Fibroblast of lung (primary cell): ENCODE measurements around the gene KIF5A. TPM values are rescaled to one million over a fixed set of nuclear protein-coding genes. Genes with fewer than 3 reads are reported as not detected.

Experiments
- DNase-seq, 2 donors: peaks; one replicate each; pipeline versions ENCODE4 v3.0.0 to v3.0.0-alpha.2; 2010; ENCODE audit warnings: low read depth in 2 of 2
- H2AFZ ChIP-seq: 2 replicates; pipeline ENCODE4 v1.5.1; 2012; ENCODE audit warnings: low read length, control low read depth, inconsistent platforms
- H3K27ac ChIP-seq: 2 replicates; pipeline ENCODE4 v1.5.1; 2011; ENCODE audit warnings: low read length, control low read depth; ENCODE audit not compliant: insufficient read depth
- H3K27me3 ChIP-seq: 2 replicates; pipeline ENCODE4 v1.5.1; 2011; ENCODE audit warnings: mild to moderate bottlenecking, low read length; ENCODE audit not compliant: control insufficient read depth, insufficient read depth
- H3K36me3 ChIP-seq: 2 replicates; pipeline ENCODE4 v1.5.1; 2011; ENCODE audit warnings: low read length; ENCODE audit not compliant: control insufficient read depth, insufficient read depth
- H3K4me1 ChIP-seq: 2 replicates; pipeline ENCODE4 v1.5.1; 2011; ENCODE audit warnings: low read length; ENCODE audit not compliant: control insufficient read depth, insufficient read depth; ENCODE audit errors: extremely low read depth
- H3K4me2 ChIP-seq: 2 replicates; pipeline ENCODE4 v1.5.1; 2011; ENCODE audit warnings: low read length, control low read depth; ENCODE audit not compliant: insufficient read depth; ENCODE audit errors: extremely low read depth
- H3K4me3 ChIP-seq, 4 experiments: fragments of 200-600 bp in 1 of 4; sonication (generic) in 1 of 4; replicated peaks in 1 of 4; 2 replicates each; pipeline ENCODE4 v1.5.1; 2011 to 2016; ENCODE audit warnings: low read length in 4 of 4, low read depth in 3 of 4, mild to moderate bottlenecking in 3 of 4, control low read depth in 2 of 4, inconsistent platforms in 1 of 4, mixed read lengths in 1 of 4; ENCODE audit not compliant: insufficient read depth in 1 of 4; ENCODE audit errors: control extremely low read depth in 1 of 4
- H3K79me2 ChIP-seq: 2 replicates; pipeline ENCODE4 v1.5.1; 2012; ENCODE audit warnings: mild to moderate bottlenecking, low read length, inconsistent platforms; ENCODE audit not compliant: control insufficient read depth, insufficient read depth
- H3K9ac ChIP-seq: 2 replicates; pipeline ENCODE4 v1.5.1; 2011; ENCODE audit warnings: mild to moderate bottlenecking, low read length, control low read depth; ENCODE audit not compliant: insufficient read depth
- H3K9me3 ChIP-seq: 2 replicates; pipeline ENCODE4 v1.5.1; 2012; ENCODE audit warnings: low read depth, low read length; ENCODE audit not compliant: control insufficient read depth, insufficient read depth
- H4K20me1 ChIP-seq: 2 replicates; pipeline ENCODE4 v1.5.1; 2011; ENCODE audit warnings: low read length; ENCODE audit not compliant: control insufficient read depth, insufficient read depth; ENCODE audit errors: extremely low read depth
- EZH2 ChIP-seq: IDR thresholded peaks from 2 replicates; pipeline ENCODE4 v1.5.1; 2012; ENCODE audit warnings: low read length, control low read depth, mild to moderate bottlenecking; ENCODE audit errors: missing control alignments
- polyA plus RNA-seq, 2 donors: library from polyadenylated mRNA; depleted of rRNA in 1 of 2; stranded (reverse) in 1 of 2; unstranded in 1 of 2; fragments of >200 nt; gene quantifications; 2 replicates each; pipeline ENCODE4 v1.2.1, GENCODE V29; 2011 to 2012; ENCODE audit warnings: missing spikeins in 1 of 2
- total RNA-seq: library from RNA; depleted of rRNA; stranded (reverse); fragments of >200 nt; gene quantifications from 2 replicates; pipeline ENCODE4 v1.2.1, GENCODE V29; 2014
- TF ChIP-seq, protein P1 (sequence below), 2 donors: IDR thresholded peaks in 1 of 2; conservative IDR thresholded peaks in 1 of 2; 1 replicate in 1 of 2; 2 replicates in 1 of 2; pipeline ENCODE4 v1.5.1; 2011 to 2012; ENCODE audit warnings: low read length in 2 of 2, control low read depth in 1 of 2, inconsistent platforms in 1 of 2, low read depth in 1 of 2, mild to moderate bottlenecking in 1 of 2

The KIF5A gene
- total and polyA plus RNA-seq, 2 donors (not counting 1 experiment from before 2014, with no cell fraction given), result 0.53 to 1.3 TPM

DNA sequence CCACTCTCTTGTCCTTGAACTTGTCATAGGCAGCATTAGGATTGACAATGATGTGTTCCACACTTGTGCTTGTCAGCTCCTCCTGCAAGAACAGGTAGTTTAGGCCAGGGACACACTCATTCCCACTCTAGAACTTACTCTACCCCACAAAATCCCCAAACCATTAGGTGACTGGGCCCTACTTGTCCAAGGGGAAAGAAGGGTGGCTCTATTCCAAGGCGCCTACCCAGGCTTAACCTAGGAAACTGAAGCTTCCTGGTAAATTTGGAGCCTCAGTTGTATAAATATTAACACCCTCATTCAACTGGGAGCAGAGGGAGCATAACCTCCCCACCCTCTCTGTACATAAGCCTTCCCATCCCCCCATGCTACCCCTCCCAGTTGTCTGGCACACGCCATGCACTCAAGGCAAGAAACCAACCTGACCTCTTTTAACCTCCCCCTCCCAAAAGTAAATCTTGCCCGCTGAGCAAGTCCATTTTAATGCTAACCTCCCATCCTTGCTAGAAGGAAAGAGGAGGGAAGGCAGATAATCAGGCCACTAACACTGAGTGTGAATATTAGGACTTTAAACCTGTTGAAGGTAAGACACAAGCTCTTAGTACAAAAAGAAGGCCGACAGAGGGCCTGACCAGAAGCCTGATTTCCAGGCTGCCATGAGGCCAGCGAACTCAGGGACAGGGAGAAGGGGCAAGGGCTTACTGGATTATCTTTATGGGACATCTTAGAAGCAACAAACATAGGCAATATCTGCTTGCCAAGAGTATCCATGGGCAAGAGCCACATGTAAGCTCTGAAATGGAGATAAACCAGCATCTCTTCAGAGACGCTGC, 13.9 kb upstream of the KIF5A start:
- no peak for DNase-seq
- no peak overlapping the region for H3K9ac ChIP-seq
- no peak overlapping the region for H2AFZ ChIP-seq
- H3K79me2 ChIP-seq, result peaks cover 2% of the 10 kb centered on the region
- no peaks in the 10 kb centered on the region for H3K27me3 ChIP-seq
- H3K4me1 ChIP-seq, result no peaks in the 10 kb centered on the region
- no peaks in the 10 kb centered on the region for H3K9me3 ChIP-seq
- no peaks in the 10 kb centered on the region for H4K20me1 ChIP-seq
- H3K4me2 ChIP-seq, result no peak overlapping the region
- H3K36me3 ChIP-seq, result peaks cover 20% of the 10 kb centered on the region
- H3K4me3 ChIP-seq, result no peak overlapping the region
- TF ChIP-seq, protein P1, sequence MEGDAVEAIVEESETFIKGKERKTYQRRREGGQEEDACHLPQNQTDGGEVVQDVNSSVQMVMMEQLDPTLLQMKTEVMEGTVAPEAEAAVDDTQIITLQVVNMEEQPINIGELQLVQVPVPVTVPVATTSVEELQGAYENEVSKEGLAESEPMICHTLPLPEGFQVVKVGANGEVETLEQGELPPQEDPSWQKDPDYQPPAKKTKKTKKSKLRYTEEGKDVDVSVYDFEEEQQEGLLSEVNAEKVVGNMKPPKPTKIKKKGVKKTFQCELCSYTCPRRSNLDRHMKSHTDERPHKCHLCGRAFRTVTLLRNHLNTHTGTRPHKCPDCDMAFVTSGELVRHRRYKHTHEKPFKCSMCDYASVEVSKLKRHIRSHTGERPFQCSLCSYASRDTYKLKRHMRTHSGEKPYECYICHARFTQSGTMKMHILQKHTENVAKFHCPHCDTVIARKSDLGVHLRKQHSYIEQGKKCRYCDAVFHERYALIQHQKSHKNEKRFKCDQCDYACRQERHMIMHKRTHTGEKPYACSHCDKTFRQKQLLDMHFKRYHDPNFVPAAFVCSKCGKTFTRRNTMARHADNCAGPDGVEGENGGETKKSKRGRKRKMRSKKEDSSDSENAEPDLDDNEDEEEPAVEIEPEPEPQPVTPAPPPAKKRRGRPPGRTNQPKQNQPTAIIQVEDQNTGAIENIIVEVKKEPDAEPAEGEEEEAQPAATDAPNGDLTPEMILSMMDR (conservative IDR thresholded peaks at IDR 0.05 in 1 of 2, IDR thresholded peaks at IDR 0.05 in 1 of 2; ENCODE audit: low read depth in 1 of 2, low read length in 2 of 2), result no peak
- TF ChIP-seq EZH2, result no peak
- H3K27ac ChIP-seq, result no peak overlapping the region

DNA sequence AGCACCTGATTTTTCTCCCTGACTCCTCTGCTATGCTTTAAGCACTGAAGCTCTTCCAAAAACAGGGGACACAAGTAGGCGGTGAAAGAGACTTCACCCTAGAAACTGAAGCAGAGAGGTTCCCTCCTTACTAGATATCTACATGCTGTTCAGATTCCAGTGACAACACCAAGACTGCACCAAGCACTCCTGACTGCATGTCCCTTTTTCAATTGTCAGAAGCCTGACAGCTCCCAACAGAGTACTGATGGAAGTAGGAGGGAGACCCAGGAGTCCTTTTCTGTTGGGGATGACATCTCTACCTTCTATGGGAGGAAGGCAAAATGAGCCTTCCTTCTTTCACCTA, 13.3 kb upstream of the KIF5A start:
- Histone ChIP-seq H4K20me1 (no peaks in the 10 kb centered on the region), H3K36me3 (peaks cover 18% of the 10 kb centered on the region), H3K4me1 (no peaks in the 10 kb centered on the region), H3K27ac (no peak overlapping the region), H3K9ac (no peak overlapping the region), H3K9me3 (no peaks in the 10 kb centered on the region), H3K79me2 (peaks cover 2% of the 10 kb centered on the region), H2AFZ (no peak overlapping the region), H3K4me3 (no peak overlapping the region), H3K27me3 (no peaks in the 10 kb centered on the region), H3K4me2 (no peak overlapping the region)
- TF ChIP-seq, protein P1 (conservative IDR thresholded peaks at IDR 0.05 in 1 of 2, IDR thresholded peaks at IDR 0.05 in 1 of 2; ENCODE audit: low read depth in 1 of 2, low read length in 2 of 2), result no peak
- no peak for TF ChIP-seq EZH2
- DNase-seq, result no peak

DNA sequence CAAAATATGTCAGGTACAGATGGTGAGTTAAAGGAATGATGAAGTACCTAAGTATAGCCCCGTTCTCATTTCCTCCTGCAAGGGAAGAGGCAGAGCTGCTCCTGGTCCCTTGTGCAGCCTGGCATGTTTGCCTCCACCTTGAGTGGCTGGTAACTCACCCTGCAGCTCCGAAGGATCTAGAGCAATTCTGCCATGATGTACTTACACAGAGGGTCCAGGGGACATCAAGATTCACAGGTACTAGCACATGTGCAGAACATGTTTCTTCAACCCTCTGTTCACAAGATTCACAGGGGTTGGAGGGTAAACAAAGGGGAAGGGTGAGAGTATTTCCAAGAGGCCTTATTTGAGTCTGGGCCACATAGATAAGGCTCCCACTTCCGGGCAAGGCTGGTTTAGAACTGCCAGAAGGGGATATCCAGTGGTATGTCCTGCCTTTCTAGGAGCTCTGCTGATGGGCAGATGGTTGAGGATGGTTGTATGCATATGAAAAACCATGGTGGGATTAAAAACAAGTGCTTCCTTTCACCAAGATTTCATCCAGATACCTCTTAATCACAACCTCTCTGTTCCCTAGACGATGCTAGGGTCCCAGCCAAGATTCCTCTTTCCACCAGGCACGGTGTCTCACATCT, 10.6 kb upstream of the KIF5A start:
- no peak for DNase-seq
- Histone ChIP-seq H2AFZ (no peak overlapping the region), H4K20me1 (no peaks in the 10 kb centered on the region), H3K9me3 (no peaks in the 10 kb centered on the region), H3K79me2 (peaks cover 8% of the 10 kb centered on the region), H3K4me3 (no peak overlapping the region), H3K4me2 (no peak overlapping the region), H3K27me3 (no peaks in the 10 kb centered on the region), H3K9ac (no peak overlapping the region), H3K4me1 (no peaks in the 10 kb centered on the region), H3K27ac (no peak overlapping the region), H3K36me3 (peaks cover 9% of the 10 kb centered on the region)
- TF ChIP-seq EZH2, result no peak
- TF ChIP-seq, protein P1 (conservative IDR thresholded peaks at IDR 0.05 in 1 of 2, IDR thresholded peaks at IDR 0.05 in 1 of 2; ENCODE audit: low read depth in 1 of 2, low read length in 2 of 2), result no peak
